Body of pancreas (tissue), 4 donors: ENCODE data around the gene OGN. TPM values are rescaled to one million over a fixed set of nuclear protein-coding genes. Genes with fewer than 3 reads are reported as not detected.

Source experiments
- ATAC-seq: fragments of 150-250 bp; one replicate; pipeline ENCODE4 v1.9.1; 2016
- DNase-seq, 4 donors: peaks; one replicate each; pipeline ENCODE4 v3.0.0-alpha.2; 2019
- H3K27ac ChIP-seq, 4 donors: fragments of 200-600 bp; sonication (generic); 1 replicate in 3 of 4; 2 replicates in 1 of 4; pipeline versions ENCODE4 v1.5.1 to v1.6.1; 2016 to 2019; ENCODE audit warnings: mild to moderate bottlenecking in 1 of 4, mixed read lengths in 1 of 4, moderate library complexity in 1 of 4
- H3K27me3 ChIP-seq, 2 donors: fragments of 200-600 bp; sonication (generic); one replicate each; pipeline ENCODE4 v1.6.0; 2016; ENCODE audit warnings: mild to moderate bottlenecking in 1 of 2
- H3K36me3 ChIP-seq, 2 donors: fragments of 200-600 bp; sonication (generic); replicated peaks in 1 of 2; 2 replicates each; pipeline ENCODE4 v1.5.1; 2016; ENCODE audit warnings: low read depth in 2 of 2; ENCODE audit not compliant: insufficient read depth in 1 of 2
- H3K4me1 ChIP-seq: fragments of 200-600 bp; sonication (generic); one replicate; pipeline ENCODE4 v1.6.0; 2016
- H3K4me3 ChIP-seq, 2 donors: fragments of 200-600 bp; sonication (generic); 1 replicate in 1 of 2; 2 replicates in 1 of 2; pipeline ENCODE4 v1.5.1; 2016 to 2019
- H3K9me3 ChIP-seq, 3 donors: fragments of 200-600 bp; sonication (generic); 1 replicate in 2 of 3; 2 replicates in 1 of 3; pipeline ENCODE4 v1.5.1; 2016
- CTCF ChIP-seq, 7 experiments: fragments of 450-650 bp in 4 of 7; fragments of 200-600 bp in 3 of 7; sonication (generic) in 3 of 7; IDR thresholded peaks; one replicate each; pipeline ENCODE4 v1.5.1; 2016 to 2019; ENCODE audit warnings: antibody characterized with exemption in 7 of 7
- POLR2A ChIP-seq, 3 donors: fragments of 450-650 bp; IDR thresholded peaks; one replicate each; pipeline ENCODE4 v1.6.1; 2016; ENCODE audit warnings: antibody characterized with exemption in 3 of 3, mild to moderate bottlenecking in 2 of 3
- WGBS, 2 donors: methylation state at CpG; one replicate each; pipeline ENCODE4 v1.1.5; 2017; 5-methylcytosine and 5-hydroxymethylcytosine counted together
- intact Hi-C: fragments of 100-400 bp; cut with DNase I; formaldehyde crosslinking; loops from one replicate; pipeline ENCODE4 v1.15.1; 2023
- total RNA-seq, 2 donors: library from RNA; depleted of rRNA; stranded (reverse); fragments of >200 nt; gene quantifications; one replicate each; pipeline ENCODE4 v1.1.0, GENCODE V29; 2016

OGN gene
- total RNA-seq, 2 donors from 2014 or later = 2.6 to 4.4 TPM

GRCh38 chr9:92395617-92396016, 8.8 kb downstream of the OGN start:
- no peak for TF ChIP-seq CTCF (IDR thresholded peaks at IDR 0.05)
- no peak for TF ChIP-seq POLR2A (IDR thresholded peaks at IDR 0.05)
- no peaks in the 10 kb centered on the region for H3K27me3 ChIP-seq
- no peak overlapping the region for H3K27ac ChIP-seq
- peaks cover 5% of the 10 kb centered on the region for H3K4me1 ChIP-seq
- intact Hi-C loops = no loop called here
- no peak for DNase-seq
- H3K36me3 ChIP-seq = no peaks in the 10 kb centered on the region
- ATAC-seq = no peak
- H3K4me3 ChIP-seq = no peak overlapping the region
- WGBS, 2 donors = 85 to 89% methylated on average over 1 of the region's 1 CpG
- H3K9me3 ChIP-seq = no peaks in the 10 kb centered on the region

- DNase-seq (no peak), ATAC-seq (no peak)
- Histone ChIP-seq H3K9me3 (no peaks in the 10 kb centered on the region), H3K4me1 (peaks cover 5% of the 10 kb centered on the region), H3K36me3 (no peaks in the 10 kb centered on the region), H3K27me3 (no peaks in the 10 kb centered on the region), H3K4me3 (no peak overlapping the region), H3K27ac (no peak overlapping the region)
- TF ChIP-seq POLR2A (IDR thresholded peaks at IDR 0.05) (no peak), CTCF (IDR thresholded peaks at IDR 0.05) (no peak)
- intact Hi-C loops = no loop called here
- WGBS, 2 donors = 4 to 17% methylated on average over 1 of the region's 1 CpG
Measured at GRCh38 chr9:92393686-92394085, 10.7 kb downstream of the OGN start.

- DNase-seq (no peak), ATAC-seq (no peak)
- Histone ChIP-seq H3K4me1 (peaks cover 5% of the 10 kb centered on the region), H3K4me3 (no peak overlapping the region), H3K9me3 (no peaks in the 10 kb centered on the region), H3K27ac (no peak overlapping the region), H3K36me3 (no peaks in the 10 kb centered on the region), H3K27me3 (no peaks in the 10 kb centered on the region)
- no peak for TF ChIP-seq POLR2A (IDR thresholded peaks at IDR 0.05)
- TF ChIP-seq CTCF (IDR thresholded peaks at IDR 0.05) = no peak
- intact Hi-C loops = no loop called here
- WGBS, 2 donors = 71 to 82% methylated on average over 2 of the region's 2 CpGs
Measured at GRCh38 chr9:92392690-92393089, 11.7 kb downstream of the OGN start.

DNA sequence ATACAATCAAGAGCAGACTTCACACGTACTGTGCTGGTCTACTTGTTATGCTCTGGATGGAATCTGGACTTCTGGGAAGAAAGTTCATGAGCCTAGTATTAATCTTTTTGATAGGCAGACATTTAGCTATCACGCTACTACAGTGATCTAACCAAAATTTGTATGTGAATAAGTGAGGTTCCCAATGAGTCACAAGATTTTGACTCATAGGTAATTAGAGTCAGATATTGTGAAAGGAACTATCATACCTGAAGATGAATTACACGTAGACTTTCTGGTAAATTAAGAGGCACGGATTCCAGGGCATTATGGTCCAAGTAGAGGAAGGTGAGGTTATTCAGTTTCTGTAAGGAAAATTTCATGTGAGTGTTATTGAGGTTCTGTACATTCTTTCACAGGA, 18.4 kb downstream of the OGN start:
- 86 to 95% methylated on average over 4 of the region's 4 CpGs for WGBS, 2 donors
- intact Hi-C loops = no loop called here
- Histone ChIP-seq H3K4me3 (no peak overlapping the region), H3K27ac (no peak overlapping the region), H3K27me3 (no peaks in the 10 kb centered on the region), H3K4me1 (no peaks in the 10 kb centered on the region), H3K9me3 (no peaks in the 10 kb centered on the region), H3K36me3 (no peaks in the 10 kb centered on the region)
- DNase-seq (no peak), ATAC-seq (no peak)
- TF ChIP-seq CTCF (IDR thresholded peaks at IDR 0.05) (no peak), POLR2A (IDR thresholded peaks at IDR 0.05) (no peak)

- H3K27ac ChIP-seq = no peak overlapping the region
- no peaks in the 10 kb centered on the region for H3K4me1 ChIP-seq
- H3K36me3 ChIP-seq = no peaks in the 10 kb centered on the region
- H3K9me3 ChIP-seq = no peaks in the 10 kb centered on the region
- no peak overlapping the region for H3K4me3 ChIP-seq
- no peak for DNase-seq
- TF ChIP-seq CTCF (IDR thresholded peaks at IDR 0.05) (no peak), POLR2A (IDR thresholded peaks at IDR 0.05) (no peak)
- intact Hi-C loops = no loop called here
- no peaks in the 10 kb centered on the region for H3K27me3 ChIP-seq
- no peak for ATAC-seq
- WGBS, 2 donors = 18 to 34% methylated on average over 6 of the region's 6 CpGs
Measured at GRCh38 chr9:92385477-92385876, 18.9 kb downstream of the OGN start.
